ENCODE data around the gene IQSEC1. TPM values are rescaled to one million over a fixed set of nuclear protein-coding genes. Genes with fewer than 3 reads are reported as not detected.

IQSEC1 gene
- total and polyA plus RNA-seq, 10 of the 15 experiments (the other 5 are each of a cell fraction or from before 2014, with no cell fraction given), result 0.92 to 55.2 (median 8.5) TPM

DNA sequence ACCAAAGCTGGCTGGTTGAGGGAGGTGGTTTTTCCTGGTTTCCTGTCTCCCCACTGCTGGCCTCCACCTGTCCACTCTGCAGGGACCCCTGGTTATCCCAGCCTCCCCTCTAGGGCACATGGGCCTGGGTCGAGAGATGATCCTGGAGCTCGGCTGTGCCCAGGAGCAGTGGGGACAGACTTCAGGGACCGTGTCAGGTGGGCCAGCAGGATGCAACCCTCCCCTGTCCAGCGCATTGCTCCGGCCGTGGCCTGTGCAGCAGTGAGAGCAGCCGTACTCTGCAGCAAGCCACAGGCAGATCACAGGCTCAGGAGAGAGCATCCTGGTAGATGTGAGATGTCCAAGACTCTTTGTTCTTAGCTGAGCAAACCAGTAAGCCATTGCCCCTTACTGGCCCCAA is 139.3 kb downstream of the IQSEC1 start:
- H3K36me3 ChIP-seq (ENCODE audit: control insufficient read depth in 2 of 2, insufficient read depth in 2 of 2, low read length in 1 of 2), result peaks cover 21 to 45% of the 10 kb centered on the region in 2 experiments
- ChIA-PET CTCF (interaction anchor here (0.9 to 1.6 kb wide), 3 partner anchors 52 to 158 kb away, joined by 3 to 5 read pairs (median 3); no protein-coding TSS in a partner anchor), RAD21 (ENCODE audit: unreplicated experiment) (no interaction called here), POLR2A (no interaction called here), SMC1A (ENCODE audit: uncharacterized antibody, unreplicated experiment) (interaction anchor here (1.0 kb wide), 1 partner anchor 13 kb away, joined by 3 read pairs; no protein-coding TSS in a partner anchor)
- H3K79me2 ChIP-seq (ENCODE audit: control insufficient read depth, insufficient read depth, low read length), result no peaks in the 10 kb centered on the region; the same call in 1 of the 2 replicates
- no peak overlapping the region for H2AFZ ChIP-seq (ENCODE audit: control insufficient read depth, low read depth, low read length)
- in situ Hi-C loops (cut with MboI) (no loop called here), intact Hi-C loops (cut with micrococcal nuclease; ENCODE audit: unreplicated experiment) (no loop called here)
- H3K4me3 ChIP-seq, result no peak overlapping the region
- H3K9ac ChIP-seq (ENCODE audit: control insufficient read depth, insufficient read depth, low read length), result no peak overlapping the region
- H3K27ac ChIP-seq (ENCODE audit: control insufficient read depth, insufficient read depth), result no peak overlapping the region
- no peak overlapping the region for H3K4me2 ChIP-seq (ENCODE audit: control insufficient read depth, insufficient read depth)
- H3K9me3 ChIP-seq (replicated peaks; ENCODE audit: control insufficient read depth, insufficient read depth, low read length), result no peaks in the 10 kb centered on the region
- DNase-seq (ENCODE audit: low read depth, low spot score), result no peak
- peaks cover 2% of the 10 kb centered on the region; the same call in 1 of the 2 replicates for H4K20me1 ChIP-seq (ENCODE audit: control insufficient read depth, insufficient read depth)
- 76% methylated on average over 7 of the region's 7 CpGs for WGBS (ENCODE audit: insufficient coverage, insufficient replicate concordance, low lambda C conversion rate, missing lambda C conversion rate)
- TF ChIP-seq MTA3 (IDR thresholded peaks at IDR 0.05; ENCODE audit: borderline replicate concordance, low read length) (no peak), SMAD1 (IDR thresholded peaks at IDR 0.05; ENCODE audit: low read depth, partially characterized antibody) (no peak), WRNIP1 (IDR thresholded peaks at IDR 0.05; ENCODE audit: borderline replicate concordance, low read depth, low read length) (no peak), FOS (IDR thresholded peaks at IDR 0.05; ENCODE audit: borderline replicate concordance, extremely low read depth, insufficient read length) (no peak), CEBPB (IDR thresholded peaks at IDR 0.05; ENCODE audit: borderline replicate concordance in 1 of 2, low read depth in 2 of 2, low read length in 2 of 2) (no peak), EP300 (IDR thresholded peaks at IDR 0.05; ENCODE audit: borderline replicate concordance in 1 of 2, control insufficient read depth in 1 of 2, low read depth in 2 of 2, low read length in 2 of 2) (no peak), KDM1A (IDR thresholded peaks at IDR 0.05; ENCODE audit: borderline replicate concordance) (no peak), ZZZ3 (IDR thresholded peaks at IDR 0.05; ENCODE audit: control insufficient read depth, insufficient read length, low read depth) (no peak)
- TF ChIP-seq, protein P1, sequence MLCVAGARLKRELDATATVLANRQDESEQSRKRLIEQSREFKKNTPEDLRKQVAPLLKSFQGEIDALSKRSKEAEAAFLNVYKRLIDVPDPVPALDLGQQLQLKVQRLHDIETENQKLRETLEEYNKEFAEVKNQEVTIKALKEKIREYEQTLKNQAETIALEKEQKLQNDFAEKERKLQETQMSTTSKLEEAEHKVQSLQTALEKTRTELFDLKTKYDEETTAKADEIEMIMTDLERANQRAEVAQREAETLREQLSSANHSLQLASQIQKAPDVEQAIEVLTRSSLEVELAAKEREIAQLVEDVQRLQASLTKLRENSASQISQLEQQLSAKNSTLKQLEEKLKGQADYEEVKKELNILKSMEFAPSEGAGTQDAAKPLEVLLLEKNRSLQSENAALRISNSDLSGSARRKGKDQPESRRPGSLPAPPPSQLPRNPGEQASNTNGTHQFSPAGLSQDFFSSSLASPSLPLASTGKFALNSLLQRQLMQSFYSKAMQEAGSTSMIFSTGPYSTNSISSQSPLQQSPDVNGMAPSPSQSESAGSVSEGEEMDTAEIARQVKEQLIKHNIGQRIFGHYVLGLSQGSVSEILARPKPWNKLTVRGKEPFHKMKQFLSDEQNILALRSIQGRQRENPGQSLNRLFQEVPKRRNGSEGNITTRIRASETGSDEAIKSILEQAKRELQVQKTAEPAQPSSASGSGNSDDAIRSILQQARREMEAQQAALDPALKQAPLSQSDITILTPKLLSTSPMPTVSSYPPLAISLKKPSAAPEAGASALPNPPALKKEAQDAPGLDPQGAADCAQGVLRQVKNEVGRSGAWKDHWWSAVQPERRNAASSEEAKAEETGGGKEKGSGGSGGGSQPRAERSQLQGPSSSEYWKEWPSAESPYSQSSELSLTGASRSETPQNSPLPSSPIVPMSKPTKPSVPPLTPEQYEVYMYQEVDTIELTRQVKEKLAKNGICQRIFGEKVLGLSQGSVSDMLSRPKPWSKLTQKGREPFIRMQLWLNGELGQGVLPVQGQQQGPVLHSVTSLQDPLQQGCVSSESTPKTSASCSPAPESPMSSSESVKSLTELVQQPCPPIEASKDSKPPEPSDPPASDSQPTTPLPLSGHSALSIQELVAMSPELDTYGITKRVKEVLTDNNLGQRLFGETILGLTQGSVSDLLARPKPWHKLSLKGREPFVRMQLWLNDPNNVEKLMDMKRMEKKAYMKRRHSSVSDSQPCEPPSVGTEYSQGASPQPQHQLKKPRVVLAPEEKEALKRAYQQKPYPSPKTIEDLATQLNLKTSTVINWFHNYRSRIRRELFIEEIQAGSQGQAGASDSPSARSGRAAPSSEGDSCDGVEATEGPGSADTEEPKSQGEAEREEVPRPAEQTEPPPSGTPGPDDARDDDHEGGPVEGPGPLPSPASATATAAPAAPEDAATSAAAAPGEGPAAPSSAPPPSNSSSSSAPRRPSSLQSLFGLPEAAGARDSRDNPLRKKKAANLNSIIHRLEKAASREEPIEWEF (IDR thresholded peaks at IDR 0.05; ENCODE audit: insufficient replicate concordance, low read depth, low read length), result no peak
- TF ChIP-seq, protein P2, sequence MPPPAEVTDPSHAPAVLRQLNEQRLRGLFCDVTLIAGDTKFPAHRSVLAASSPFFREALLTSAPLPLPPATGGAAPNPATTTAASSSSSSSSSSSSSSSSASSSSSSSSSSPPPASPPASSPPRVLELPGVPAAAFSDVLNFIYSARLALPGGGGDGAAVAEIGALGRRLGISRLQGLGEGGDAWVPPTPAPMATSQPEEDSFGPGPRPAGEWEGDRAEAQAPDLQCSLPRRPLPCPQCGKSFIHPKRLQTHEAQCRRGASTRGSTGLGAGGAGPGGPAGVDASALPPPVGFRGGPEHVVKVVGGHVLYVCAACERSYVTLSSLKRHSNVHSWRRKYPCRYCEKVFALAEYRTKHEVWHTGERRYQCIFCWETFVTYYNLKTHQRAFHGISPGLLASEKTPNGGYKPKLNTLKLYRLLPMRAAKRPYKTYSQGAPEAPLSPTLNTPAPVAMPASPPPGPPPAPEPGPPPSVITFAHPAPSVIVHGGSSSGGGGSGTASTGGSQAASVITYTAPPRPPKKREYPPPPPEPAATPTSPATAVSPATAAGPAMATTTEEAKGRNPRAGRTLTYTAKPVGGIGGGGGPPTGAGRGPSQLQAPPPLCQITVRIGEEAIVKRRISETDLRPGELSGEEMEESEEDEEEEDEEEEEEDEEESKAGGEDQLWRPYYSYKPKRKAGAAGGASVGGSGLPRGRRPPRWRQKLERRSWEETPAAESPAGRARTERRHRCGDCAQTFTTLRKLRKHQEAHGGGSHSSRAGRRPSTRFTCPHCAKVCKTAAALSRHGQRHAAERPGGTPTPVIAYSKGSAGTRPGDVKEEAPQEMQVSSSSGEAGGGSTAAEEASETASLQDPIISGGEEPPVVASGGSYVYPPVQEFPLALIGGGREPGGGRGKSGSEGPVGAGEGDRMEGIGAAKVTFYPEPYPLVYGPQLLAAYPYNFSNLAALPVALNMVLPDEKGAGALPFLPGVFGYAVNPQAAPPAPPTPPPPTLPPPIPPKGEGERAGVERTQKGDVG (CRISPR knock-in tag; IDR thresholded peaks at IDR 0.05), result no peak
- no peaks in the 10 kb centered on the region for H3K4me1 ChIP-seq (ENCODE audit: control insufficient read depth, insufficient read depth, low read length)
- FAIRE-seq, result no peak
- no TSS peak for BruUV-seq (replicated peaks)
- ATAC-seq, result no peak
- no peaks in the 10 kb centered on the region for H3K27me3 ChIP-seq (replicated peaks in 1 of 2; ENCODE audit: control insufficient read depth in 2 of 2, insufficient read depth in 2 of 2, low read length in 1 of 2)

Measured in GM12878 (cell line).